Liver (tissue), 3 donors: Measurements from ENCODE around the gene REEP3.

Source experiments
- ATF3 ChIP-seq: IDR thresholded peaks from 2 replicates; pipeline ENCODE4 v1.6.1; 2016; ENCODE audit warnings: antibody characterized with exemption
- CTCF ChIP-seq: fragments of 150-350 bp; IDR thresholded peaks from 2 replicates; pipeline ENCODE4 v1.5.1; 2017; ENCODE audit warnings: improper control_type of control experiment, low read depth, low read length; ENCODE audit not compliant: missing input control
- EGR1 ChIP-seq, 2 donors: IDR thresholded peaks; 2 replicates each; pipeline ENCODE4 v1.6.1; 2016 to 2018; ENCODE audit warnings: antibody characterized with exemption in 2 of 2, low read depth in 2 of 2
- FOXA1 ChIP-seq: IDR thresholded peaks from 2 replicates; pipeline ENCODE4 v1.6.1; 2016; ENCODE audit warnings: antibody characterized with exemption
- FOXA2 ChIP-seq: IDR thresholded peaks from 2 replicates; pipeline ENCODE4 v1.6.1; 2016; ENCODE audit warnings: antibody characterized with exemption
- GABPA ChIP-seq, 2 donors: IDR thresholded peaks in 1 of 2; conservative IDR thresholded peaks in 1 of 2; 2 replicates each; pipeline ENCODE4 v1.6.1; 2016; ENCODE audit warnings: antibody characterized with exemption in 2 of 2, mild to moderate bottlenecking in 1 of 2, moderate library complexity in 1 of 2
- JUND ChIP-seq, 2 donors: IDR thresholded peaks; 2 replicates each; pipeline ENCODE4 v1.6.1; 2016; ENCODE audit warnings: antibody characterized with exemption in 2 of 2
- MAX ChIP-seq: IDR thresholded peaks from 2 replicates; pipeline ENCODE4 v1.6.1; 2016; ENCODE audit warnings: antibody characterized with exemption
- RAD21 ChIP-seq, 2 donors: IDR thresholded peaks; 2 replicates each; pipeline ENCODE4 v1.6.1; 2016; ENCODE audit warnings: antibody characterized with exemption in 2 of 2, mild to moderate bottlenecking in 2 of 2
- REST ChIP-seq: IDR thresholded peaks from 2 replicates; pipeline ENCODE4 v1.6.1; 2016; ENCODE audit warnings: antibody characterized with exemption, mild to moderate bottlenecking
- RXRA ChIP-seq, 2 donors: IDR thresholded peaks; 2 replicates each; pipeline ENCODE4 v1.6.1; 2017 to 2018; ENCODE audit warnings: antibody characterized with exemption in 2 of 2, mild to moderate bottlenecking in 1 of 2
- TAF1 ChIP-seq: conservative IDR thresholded peaks from 2 replicates; pipeline ENCODE4 v1.6.1; 2016; ENCODE audit warnings: antibody characterized with exemption, mild to moderate bottlenecking
- YY1 ChIP-seq: IDR thresholded peaks from 2 replicates; pipeline ENCODE4 v1.6.1; 2016; ENCODE audit warnings: antibody characterized with exemption, mild to moderate bottlenecking
- ZBTB33 ChIP-seq: IDR thresholded peaks from 2 replicates; pipeline ENCODE4 v1.6.1; 2016; ENCODE audit warnings: antibody characterized with exemption
- donor health status: healthy.
- donor health status: healthy.

GRCh38 chr10:63498665-63499064, 22.5 kb upstream of the REEP3 start:
- TF ChIP-seq CTCF (no peak), FOXA1 (no peak), MAX (no peak), RAD21 (IDR thresholded peaks at IDR 0.05) (no peak), YY1 (no peak), EGR1 (IDR thresholded peaks at IDR 0.05; ENCODE audit: low read depth in 2 of 2) (no peak), TAF1 (no peak), FOXA2 (no peak), JUND (IDR thresholded peaks at IDR 0.05) (no peak), REST (no peak), ZBTB33 (no peak), RXRA (IDR thresholded peaks at IDR 0.05) (no peak), GABPA (IDR thresholded peaks at IDR 0.05 in 1 of 2, conservative IDR thresholded peaks at IDR 0.05 in 1 of 2) (no peak), ATF3 (no peak)
